GM21390 (cell line): Measurements from ENCODE around the gene NTN1.
A peak's percentile ranks its signal among the peaks of the same experiment; 100 is the strongest.

Experiments used
- ATAC-seq: cut with Tn5 transposase; IDR thresholded peaks from one replicate; pipeline ENCODE4 v1.9.1; 2021; ENCODE audit not compliant: unreplicated experiment

The NTN1 gene

DNA sequence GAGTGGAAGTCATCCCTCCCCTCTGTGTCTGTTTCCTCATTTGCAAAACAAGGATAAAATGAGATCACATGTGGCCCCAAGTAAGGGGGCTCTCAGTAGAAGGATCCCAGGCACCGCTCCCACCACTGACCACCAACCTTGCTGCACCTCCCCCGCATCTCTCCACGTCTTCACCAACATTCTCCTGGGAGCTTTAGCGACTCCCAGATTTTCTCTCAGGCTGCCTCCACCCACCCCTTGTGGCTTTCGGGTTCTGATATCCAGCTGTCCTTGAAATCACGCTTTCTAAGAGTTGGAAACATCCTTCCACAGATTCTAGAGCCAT is 16.4 kb upstream of the NTN1 start:
- ATAC-seq, result no peak

DNA sequence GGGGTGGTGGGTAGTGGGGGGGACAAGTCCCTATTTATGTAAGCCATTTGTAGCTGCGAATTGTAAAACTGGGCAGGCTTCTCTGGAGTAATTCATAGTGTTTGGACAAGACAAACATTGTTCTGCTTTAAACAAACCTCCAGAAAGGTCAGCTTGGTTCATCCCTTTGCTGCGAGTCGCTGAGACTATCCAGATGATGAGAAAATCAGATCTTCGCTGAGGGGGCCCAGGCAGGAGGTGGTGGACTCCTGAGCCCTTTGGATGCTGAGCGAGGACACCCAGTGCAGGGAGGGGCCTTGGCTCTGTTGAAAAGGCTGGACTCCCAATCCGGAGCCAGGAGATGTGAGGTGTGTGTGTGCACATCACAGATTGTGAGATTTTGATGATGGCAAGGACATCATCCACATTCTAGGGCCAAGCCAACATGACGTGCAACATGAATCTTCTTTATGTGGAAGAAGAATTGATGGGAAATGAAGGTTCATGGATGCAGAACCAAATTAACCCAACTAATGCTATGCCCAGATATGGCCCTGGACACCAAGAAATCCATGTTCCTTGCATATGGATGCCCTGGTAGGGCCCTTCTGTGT is 15.0 kb upstream of the NTN1 start:
- no peak for ATAC-seq

DNA sequence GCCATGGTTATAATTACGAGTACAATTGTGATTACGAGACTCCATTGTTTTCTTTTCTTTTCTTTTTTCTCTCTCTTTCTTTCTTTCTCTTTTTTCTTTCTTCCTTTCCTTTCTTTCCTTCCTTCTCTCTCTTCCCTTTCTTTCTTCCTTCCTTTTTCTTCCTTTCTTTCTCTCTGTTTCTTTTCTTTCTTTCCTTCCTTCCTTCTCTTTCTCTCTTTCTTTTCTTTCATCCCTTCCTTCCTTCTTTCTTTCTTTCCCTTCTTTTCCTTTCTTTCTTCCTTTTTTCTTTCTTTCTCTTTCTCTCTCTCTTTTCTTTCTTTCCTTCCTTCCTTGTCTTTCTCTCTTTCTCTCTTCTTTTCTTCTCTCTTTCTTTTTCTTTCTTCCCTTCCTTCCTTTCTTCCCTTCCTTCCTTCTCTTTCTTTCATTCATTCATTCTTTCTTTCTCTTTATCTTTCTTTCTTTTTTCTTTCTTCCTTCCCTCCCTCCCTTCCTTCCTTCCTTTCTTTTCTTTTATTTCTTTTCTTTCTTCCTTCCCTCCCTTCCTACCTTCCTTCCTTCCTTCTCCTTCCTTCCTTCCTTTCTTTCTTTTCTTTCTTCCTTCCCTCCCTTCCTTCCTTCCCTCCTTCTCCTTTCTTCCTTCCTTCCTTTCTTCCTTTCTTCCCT is 14.1 kb upstream of the NTN1 start:
- no peak for ATAC-seq

DNA sequence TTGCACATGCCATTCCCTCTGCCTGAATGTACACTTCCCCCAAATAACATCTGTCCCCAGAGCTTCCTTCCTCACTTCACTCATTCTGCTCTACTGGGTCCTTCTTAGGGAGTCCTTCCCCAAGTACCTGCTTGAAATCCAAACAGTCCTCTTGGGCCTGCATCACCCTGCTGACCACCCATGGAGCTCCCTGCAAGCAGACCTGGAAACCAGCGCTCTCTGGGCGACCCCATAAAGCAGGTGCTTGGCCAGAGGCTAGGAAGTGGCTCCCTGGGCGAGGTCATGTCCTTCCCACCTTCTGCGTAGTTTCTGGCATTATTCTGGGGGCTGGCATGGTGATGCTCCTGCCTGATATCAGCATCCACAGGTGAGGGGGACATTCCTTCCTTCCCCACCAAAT is 12.2 kb upstream of the NTN1 start:
- ATAC-seq, result no peak

DNA sequence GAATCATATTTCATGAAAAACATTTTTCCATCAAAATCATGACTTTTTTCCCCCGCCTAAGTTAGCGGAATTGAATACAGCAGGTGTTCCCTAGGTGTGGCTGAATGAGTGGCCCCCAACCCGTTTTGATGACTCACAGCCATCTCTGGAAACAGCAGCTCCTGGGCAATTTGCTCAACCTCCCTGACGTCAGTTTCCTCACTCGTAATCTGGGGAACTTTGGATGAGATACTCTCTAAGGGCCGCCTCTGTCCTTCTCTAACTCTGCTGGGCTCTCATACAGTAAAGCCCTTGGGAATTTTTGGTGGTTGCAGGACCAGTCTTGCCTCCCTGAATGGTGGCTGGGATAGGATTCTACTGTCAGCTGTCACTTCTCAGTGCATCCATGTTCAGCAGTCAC is 11.6 kb upstream of the NTN1 start:
- ATAC-seq, result no peak

DNA sequence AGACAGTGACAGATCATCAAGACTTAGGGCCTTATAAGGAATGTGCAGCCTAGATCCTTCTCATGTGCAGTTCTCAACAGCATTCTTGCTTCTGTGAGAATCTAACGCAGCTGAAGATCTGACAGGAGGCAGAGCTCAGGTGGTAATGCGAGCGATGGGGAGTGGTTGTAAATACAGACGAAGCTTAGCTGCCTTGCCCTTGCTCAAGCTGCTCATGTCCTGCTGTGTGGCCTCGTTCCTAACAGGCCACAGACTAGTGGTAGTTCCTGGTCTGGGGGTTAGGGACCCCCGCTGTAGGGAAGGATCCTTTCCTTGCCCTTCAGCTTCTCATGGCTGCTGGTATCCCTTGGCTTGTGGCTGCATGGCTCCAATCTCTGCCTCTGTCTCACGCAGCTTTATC is 10.3 kb upstream of the NTN1 start:
- no peak for ATAC-seq

DNA sequence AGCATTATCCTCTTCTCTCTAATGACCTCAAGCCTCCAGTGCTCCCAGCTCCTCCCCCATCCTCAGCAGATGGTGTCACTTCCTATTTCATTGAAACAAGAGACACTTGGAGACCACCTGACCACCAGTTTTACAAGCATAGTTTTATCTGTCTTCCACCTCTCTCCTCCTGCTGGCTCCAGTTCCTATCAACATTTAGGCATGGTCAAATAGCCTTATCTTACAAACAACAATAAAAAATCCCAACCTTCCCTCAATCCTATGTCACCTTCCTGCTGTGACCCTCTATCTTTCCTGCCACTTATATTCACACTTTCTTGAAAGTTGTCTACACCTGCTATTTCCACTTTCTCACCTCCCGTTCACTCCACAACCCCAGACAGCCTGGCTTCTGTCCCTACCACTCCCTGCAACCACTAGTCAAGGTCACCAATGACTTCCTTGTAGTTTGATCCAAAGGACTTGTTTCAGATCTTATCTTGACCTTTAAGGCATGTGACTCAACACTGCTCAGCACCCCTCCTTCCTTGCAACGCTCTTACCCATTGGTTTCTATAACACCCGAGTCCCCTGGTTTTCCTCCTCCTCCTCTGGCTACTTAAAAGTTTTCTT is 4.3 kb upstream of the NTN1 start:
- no peak for ATAC-seq

DNA sequence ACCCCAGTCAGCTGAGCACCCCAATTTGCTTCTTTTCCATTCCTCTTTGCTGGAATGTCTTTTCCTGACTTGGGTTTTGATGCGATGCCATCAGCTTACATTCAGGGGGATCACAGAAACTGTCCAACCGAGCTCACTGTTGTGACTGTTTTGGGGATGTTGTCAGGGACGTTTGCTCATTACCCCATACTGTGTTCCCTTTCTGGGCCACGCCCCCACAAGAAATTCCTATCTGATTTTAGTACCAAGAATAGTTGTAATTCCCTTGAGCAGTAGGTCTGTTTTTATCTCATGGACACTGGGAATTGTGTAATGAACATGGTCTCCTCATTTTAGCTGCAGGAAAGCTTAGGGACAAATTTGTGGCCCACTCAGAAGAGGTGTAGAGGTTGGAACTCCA is 2.6 kb upstream of the NTN1 start:
- ATAC-seq, result no peak

DNA sequence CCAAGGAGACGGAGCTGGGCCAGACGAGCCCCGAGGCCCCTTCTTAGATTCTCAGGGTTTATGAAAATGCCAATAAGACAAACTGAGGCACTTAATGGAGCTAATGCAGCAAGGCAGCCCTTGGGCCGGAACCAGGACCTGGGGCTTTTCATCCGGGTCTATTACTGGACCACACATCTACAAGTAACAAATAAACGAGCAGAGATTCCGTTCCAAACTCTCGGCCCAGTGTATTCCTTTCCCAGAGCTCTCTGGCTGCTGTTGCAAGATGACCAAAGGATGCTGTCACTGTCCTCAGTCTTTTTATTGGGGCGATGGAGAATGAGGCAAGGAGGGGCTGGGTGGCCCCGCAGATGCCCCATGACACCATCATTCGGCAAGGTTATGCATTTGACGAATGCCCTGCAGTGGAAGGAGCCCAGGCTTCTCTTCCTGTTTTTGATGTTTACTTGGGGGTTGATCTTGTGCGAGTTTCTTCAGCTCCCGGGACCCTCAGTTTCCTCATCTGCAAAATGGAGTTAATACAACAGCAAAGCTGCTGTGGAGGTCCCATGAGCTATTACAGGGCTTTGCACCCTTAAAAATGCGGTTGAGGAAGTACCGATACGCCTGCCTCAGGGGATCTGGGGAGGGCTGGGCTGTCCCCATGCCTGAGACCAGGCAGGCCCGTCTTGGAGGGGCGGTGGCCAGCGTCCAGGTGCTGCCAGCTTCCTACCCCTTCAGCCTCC is 1.1 kb upstream of the NTN1 start:
- no peak for ATAC-seq

DNA sequence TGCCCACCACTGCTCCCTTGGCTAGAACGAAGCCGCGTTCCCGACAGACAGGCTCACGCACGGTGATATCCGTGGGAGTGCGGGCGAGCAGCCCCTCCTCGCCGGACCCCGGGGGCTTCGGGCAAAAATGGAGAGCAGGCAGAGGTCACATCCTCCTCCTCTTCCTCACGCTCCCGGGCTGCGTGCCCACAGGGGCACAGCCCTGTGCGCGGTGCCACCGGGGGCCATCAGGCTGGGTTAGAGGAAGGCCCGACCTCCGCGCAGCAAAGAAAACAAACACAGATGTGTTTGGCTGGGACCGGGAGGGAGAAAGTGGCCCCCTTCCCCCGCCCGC is 519 bp upstream of the NTN1 start:
- peak; percentile 12 for ATAC-seq

DNA sequence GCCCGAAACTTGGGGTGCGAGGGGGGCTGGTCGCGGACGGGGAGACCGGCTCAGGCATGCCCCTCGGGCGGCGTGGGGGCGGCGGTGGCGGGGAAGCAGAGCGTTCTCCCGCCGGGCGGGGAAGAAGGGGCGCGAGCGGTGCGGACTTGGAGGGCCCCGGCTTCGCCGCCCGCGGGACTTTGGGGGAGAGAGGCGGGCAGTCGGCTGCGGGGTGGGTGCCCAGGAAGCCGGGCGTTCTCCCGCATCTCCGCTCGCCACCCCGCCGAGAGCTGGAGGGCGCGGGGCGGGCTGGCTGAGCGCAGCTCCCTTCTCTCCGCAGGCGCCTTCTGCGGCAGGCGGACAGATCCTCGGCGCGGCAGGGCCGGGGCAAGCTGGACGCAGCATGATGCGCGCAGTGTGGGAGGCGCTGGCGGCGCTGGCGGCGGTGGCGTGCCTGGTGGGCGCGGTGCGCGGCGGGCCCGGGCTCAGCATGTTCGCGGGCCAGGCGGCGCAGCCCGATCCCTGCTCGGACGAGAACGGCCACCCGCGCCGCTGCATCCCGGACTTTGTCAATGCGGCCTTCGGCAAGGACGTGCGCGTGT is 772 bp downstream of the NTN1 start:
- no peak for ATAC-seq

DNA sequence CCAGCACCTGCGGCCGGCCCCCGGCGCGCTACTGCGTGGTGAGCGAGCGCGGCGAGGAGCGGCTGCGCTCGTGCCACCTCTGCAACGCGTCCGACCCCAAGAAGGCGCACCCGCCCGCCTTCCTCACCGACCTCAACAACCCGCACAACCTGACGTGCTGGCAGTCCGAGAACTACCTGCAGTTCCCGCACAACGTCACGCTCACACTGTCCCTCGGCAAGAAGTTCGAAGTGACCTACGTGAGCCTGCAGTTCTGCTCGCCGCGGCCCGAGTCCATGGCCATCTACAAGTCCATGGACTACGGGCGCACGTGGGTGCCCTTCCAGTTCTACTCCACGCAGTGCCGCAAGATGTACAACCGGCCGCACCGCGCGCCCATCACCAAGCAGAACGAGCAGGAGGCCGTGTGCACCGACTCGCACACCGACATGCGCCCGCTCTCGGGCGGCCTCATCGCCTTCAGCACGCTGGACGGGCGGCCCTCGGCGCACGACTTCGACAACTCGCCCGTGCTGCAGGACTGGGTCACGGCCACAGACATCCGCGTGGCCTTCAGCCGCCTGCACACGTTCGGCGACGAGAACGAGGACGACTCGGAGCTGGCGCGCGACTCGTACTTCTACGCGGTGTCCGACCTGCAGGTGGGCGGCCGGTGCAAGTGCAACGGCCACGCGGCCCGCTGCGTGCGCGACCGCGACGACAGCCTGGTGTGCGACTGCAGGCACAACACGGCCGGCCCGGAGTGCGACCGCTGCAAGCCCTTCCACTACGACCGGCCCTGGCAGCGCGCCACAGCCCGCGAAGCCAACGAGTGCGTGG is 1.5 kb downstream of the NTN1 start:
- ATAC-seq, result no peak

DNA sequence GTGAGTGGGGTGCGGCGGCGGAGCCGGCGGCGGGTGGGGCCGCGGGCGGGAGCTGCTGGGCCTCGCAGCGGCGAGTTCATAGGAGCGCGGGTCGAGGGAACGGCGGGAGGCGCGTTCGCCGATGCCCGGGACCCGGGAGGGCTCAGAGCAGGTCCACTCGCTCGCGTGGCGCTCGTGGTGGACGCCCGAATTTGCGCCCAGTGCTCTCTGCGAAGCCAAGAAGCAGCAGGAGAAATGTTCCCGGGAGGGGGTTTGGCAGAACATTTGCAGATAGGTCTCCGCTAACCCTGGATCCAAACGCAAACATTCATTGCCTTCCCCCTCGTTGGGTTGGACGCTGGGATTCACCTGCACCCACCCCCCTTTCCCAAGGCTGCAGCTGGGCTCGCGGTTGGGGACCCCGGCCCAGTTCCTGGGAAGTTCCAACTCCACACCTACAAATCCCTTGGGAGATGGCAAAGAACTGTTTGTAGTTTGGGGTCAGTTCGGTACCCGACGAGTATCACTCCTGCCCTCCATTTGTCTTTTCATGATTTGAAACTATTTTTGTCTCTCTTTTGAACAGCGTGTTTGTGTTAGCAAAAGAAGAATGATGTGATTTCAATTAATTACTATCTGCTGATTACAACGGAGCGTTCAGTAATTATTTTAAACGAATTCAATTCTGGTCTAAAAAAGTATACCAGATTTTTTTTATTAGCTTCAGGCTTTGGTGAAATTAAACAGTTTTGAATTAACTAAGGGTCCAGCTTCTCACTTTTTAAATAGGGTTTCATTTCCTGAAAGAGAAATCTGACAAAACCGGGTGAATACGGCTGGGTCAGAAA is 2.3 kb downstream of the NTN1 start:
- ATAC-seq, result no peak

DNA sequence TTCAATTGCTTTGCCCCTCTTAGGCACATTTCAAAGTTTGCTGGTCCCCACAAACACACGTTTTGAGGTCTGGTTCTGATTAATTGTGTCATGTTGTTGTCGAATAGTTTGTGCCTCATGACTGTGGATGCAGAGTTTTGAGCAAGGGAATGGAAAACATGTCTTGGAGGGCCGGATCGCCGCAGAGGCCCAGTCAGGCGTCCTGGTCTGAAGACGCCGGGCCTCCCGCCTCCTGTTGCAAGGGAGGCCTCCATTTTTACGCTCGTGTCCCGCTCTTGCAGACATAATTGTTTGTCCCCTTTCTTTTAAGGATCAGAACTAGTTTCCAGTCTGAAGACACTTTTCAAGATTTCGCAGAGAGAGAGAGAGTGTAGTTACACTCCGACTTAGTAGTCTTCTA is 3.2 kb downstream of the NTN1 start:
- ATAC-seq, result no peak

DNA sequence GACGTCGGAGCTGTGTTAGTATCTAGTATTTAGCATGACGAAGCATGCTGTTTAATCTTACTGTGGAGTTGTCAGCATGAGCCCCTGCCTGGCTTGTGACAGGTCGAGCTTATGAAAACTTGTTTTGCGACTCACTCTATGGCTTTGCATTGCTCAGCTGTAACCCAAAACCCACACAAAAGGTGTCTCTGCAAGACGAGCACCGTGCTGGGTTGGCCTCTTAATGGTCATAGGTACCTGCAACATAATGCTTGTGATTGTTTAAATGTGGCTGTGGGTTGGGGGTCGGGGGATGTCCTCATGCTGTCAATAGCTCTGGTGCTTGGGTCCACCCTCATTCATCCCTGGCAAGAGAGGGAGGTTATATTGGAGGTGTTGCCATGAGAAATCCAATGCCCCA is 5.4 kb downstream of the NTN1 start:
- no peak for ATAC-seq

DNA sequence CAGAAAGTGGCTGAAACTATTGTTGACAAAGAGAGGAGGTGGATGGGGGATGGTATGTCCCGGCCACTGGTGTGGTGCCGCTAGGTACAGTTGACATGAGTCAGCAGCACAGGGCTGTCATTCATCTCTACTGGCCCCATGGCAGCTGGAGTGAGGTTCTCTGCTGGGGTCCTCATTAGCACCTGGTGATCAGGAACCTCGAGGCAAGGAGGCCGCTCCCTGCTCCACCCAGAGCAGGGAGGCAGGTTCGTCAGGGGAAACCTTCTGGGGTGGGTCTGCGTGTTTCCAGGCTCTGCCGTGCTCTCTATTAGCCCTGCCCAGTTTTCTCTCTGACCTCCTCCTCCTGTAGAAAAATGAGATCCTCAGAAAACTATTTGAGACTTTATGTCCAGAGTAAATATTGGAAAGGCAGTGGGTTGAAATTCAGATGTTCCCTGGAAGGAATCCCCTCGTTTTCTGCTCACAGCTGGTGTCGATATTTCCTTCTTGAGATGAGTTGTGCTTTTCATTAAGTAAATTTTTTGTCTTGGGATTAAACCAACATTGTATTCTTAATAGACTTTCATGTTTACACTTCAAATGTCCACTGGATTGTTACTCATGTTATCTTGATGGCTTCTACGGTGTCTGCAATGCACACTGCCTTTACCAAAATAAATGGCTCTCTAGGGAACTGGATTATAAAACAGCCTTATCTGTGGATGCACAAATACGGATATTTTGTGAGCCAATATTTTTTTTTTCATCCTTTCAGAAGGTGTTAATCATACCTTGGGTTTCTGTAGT is 7.1 kb downstream of the NTN1 start:
- ATAC-seq, result no peak

DNA sequence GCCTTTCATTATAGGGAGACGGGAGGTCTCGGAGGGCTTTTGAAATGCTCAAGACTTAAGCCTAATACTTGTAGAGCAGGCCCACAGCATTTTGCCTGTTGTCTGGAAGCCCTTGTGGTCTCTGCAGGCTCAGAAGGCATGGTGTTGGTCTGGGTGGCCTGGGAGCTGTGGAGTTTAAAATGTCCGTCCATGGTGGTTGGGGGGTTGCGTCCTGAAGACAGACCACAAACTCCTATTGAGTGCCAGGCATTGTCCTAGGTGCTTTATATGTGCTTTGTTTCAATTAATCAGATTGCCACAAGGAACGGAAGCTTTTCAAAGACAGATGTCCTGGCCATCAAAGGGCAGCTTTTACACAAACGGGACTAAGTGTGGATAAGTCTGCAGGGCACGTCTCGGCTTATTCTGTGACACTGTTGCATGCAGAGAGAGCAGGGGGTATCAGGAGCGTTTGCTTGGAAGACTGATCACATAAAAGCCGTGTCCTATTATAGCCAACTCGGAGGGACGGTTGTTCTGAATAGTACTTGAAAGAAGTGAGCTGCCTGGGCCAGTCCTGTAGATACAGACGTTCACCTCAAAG is 7.8 kb downstream of the NTN1 start:
- no peak for ATAC-seq

DNA sequence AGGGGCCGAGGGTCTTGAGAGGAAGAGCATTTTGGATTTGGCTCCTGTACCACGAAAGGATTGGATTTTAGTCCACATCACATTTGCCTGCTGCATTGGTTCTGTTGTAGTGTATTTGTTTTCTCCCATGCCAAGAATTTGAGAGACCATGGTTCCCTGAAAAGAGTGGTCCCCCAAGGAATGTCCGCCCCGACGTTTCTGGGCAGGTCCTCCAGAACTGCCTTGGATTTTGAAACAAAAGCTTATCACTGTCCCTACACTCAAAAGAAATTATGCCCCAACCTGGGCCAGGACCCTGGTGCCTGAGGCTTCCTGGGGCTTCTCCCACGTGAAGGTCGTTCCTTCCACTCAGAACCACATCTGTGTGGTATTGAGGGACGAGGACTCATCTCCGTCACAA is 10.8 kb downstream of the NTN1 start:
- ATAC-seq, result no peak

DNA sequence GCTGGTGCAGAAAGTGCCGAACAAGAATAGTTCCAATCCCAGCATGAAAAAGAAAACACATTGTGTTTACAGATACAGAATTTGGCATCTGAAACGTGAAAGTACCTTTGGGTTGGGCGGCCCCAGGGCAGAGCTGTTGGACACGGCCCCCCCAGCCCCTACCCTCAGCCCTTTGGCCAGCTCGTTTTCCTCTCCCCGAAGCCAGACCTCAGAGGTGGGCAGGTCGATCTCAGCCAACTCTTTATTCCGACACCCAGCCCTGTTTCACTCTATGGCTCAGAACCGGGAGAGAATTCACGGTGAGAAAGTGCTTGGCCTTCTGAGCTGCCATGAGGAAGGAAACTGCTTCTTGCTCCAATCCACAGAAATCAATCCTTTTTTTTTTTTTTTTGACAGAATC is 11.3 kb downstream of the NTN1 start:
- no peak for ATAC-seq
